ENCODE data around the gene HNRNPA0.

Gene HNRNPA0

DNA sequence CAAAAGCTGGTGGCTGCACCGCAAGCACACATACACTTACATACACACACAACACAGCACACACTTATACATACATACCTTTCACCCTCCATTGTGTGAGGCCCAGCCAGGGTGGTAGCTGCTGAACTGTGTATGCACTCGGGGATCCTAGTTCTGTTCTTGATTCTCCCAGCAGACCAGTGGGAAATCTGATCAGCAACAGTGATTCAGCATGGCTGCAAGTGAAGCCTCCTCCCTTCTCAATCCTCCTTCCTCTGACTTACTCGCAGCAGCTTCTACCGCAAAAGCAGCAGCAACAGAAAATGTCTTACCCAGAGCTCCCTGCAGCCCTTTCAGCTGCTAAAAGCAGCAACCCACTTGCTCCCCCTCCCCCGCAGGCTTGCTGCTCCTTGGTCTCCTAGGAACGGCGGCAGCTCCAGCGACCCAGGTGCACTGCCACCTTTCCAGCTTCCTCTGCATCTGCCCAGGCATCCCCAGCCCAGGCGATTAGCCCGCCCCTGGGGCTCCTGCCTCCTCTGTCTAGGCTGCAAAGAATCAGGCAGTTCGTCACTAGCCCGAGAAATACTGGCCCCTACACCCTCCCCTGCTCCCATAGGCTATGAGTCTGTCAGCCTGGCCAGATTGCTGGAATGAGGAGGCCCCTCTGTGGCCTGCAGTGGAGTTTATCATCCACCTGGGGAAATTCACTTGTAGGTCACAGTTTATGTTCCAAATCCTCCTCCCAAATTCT, 18.4 kb downstream of the HNRNPA0 start, which contains the start of gene KLHL3:
TSS of gene KLHL3 (minus strand) at position 535 of the 730 bp plus-strand sequence. CDS start at position 92, 443 bp downstream.
- DNase-seq (ENCODE audit: low read depth, low spot score), result no peak
- H3K27ac ChIP-seq, result no peak within 1 kb of the TSS
- H3K9ac ChIP-seq (ENCODE audit: insufficient read length), result no peak within 1 kb of the TSS
- no peak within 1 kb of the TSS for H3K4me3 ChIP-seq
- no peaks in the 10 kb centered on the region for H3K9me3 ChIP-seq (ENCODE audit: low read depth, low read length)
- TF ChIP-seq EZH2 (IDR thresholded peaks at IDR 0.05) (no peak), POLR2AphosphoS5 (IDR thresholded peaks at IDR 0.05; ENCODE audit: borderline replicate concordance, low read depth, low read length) (no peak), FOXP2 (optimal IDR thresholded peaks at IDR 0.05; ENCODE audit: control extremely low read depth, extremely low read length, insufficient read depth) (no peak)
- no peaks in the 10 kb centered on the region for H3K36me3 ChIP-seq (ENCODE audit: insufficient read depth, low read length)

GRCh38 chr5:137734962-137735554, 19.1 kb downstream of the HNRNPA0 start:
- Histone ChIP-seq H3K36me3 (ENCODE audit: insufficient read depth, low read length) (no peaks in the 10 kb centered on the region), H3K9ac (ENCODE audit: insufficient read length) (no peak overlapping the region), H3K4me3 (no peak overlapping the region), H3K27ac (no peak overlapping the region), H3K9me3 (ENCODE audit: low read depth, low read length) (no peaks in the 10 kb centered on the region)
- TF ChIP-seq FOXP2 (optimal IDR thresholded peaks at IDR 0.05; ENCODE audit: control extremely low read depth, extremely low read length, insufficient read depth), result no peak
- no peak for TF ChIP-seq EZH2 (IDR thresholded peaks at IDR 0.05)
- TF ChIP-seq POLR2AphosphoS5 (IDR thresholded peaks at IDR 0.05; ENCODE audit: borderline replicate concordance, low read depth, low read length), result no peak
- no peak for DNase-seq (ENCODE audit: low read depth, low spot score)

DNA sequence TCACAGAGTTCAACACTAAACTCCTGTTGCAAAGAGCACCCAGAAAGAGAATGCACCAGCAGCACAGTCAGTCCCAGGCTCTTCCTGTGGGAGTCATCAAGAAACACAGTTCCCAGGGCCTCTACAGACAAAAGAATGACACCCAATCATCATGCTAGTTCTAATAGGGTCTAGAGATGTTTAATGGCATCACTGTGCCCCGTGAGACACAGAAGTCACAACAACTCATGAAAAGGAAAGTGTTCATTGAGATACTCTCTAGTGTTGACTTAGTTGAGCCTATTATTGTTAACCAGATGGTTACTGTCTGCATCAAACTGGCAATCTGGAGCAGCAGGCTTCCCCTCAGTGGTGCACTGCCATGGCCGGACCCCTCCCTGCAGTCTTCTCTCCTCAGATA, 19.8 kb downstream of the HNRNPA0 start:
- no peak overlapping the region for H3K9ac ChIP-seq (ENCODE audit: insufficient read length)
- no peak for TF ChIP-seq POLR2AphosphoS5 (IDR thresholded peaks at IDR 0.05; ENCODE audit: borderline replicate concordance, low read depth, low read length)
- no peak for TF ChIP-seq EZH2 (IDR thresholded peaks at IDR 0.05)
- TF ChIP-seq FOXP2 (optimal IDR thresholded peaks at IDR 0.05; ENCODE audit: control extremely low read depth, extremely low read length, insufficient read depth), result no peak

GRCh38 chr5:137733922-137734321, 20.2 kb downstream of the HNRNPA0 start:
- Histone ChIP-seq H3K9me3 (ENCODE audit: low read depth, low read length) (no peaks in the 10 kb centered on the region), H3K4me3 (no peak overlapping the region)

More for the DNA sequence above, 19.8 kb downstream of the HNRNPA0 start:
- DNase-seq (ENCODE audit: low read depth, low spot score), result no peak
- no peaks in the 10 kb centered on the region for H3K36me3 ChIP-seq (ENCODE audit: insufficient read depth, low read length)
- no peak overlapping the region for H3K27ac ChIP-seq
- no peaks in the 10 kb centered on the region for H3K9me3 ChIP-seq (ENCODE audit: low read depth, low read length)
- H3K4me3 ChIP-seq, result no peak overlapping the region

GRCh38 chr5:137733006-137733405, 21.2 kb downstream of the HNRNPA0 start:
- Histone ChIP-seq H3K36me3 (ENCODE audit: insufficient read depth, low read length) (no peaks in the 10 kb centered on the region), H3K4me3 (no peak overlapping the region), H3K9ac (ENCODE audit: insufficient read length) (no peak overlapping the region), H3K27ac (no peak overlapping the region), H3K9me3 (ENCODE audit: low read depth, low read length) (no peaks in the 10 kb centered on the region)
- TF ChIP-seq EZH2 (IDR thresholded peaks at IDR 0.05) (no peak), POLR2AphosphoS5 (IDR thresholded peaks at IDR 0.05; ENCODE audit: borderline replicate concordance, low read depth, low read length) (no peak), FOXP2 (optimal IDR thresholded peaks at IDR 0.05; ENCODE audit: control extremely low read depth, extremely low read length, insufficient read depth) (no peak)
- no peak for DNase-seq (ENCODE audit: low read depth, low spot score)

More at GRCh38 chr5:137733922-137734321, 20.2 kb downstream of the HNRNPA0 start:
- DNase-seq (ENCODE audit: low read depth, low spot score), result no peak
- TF ChIP-seq FOXP2 (optimal IDR thresholded peaks at IDR 0.05; ENCODE audit: control extremely low read depth, extremely low read length, insufficient read depth) (no peak), EZH2 (IDR thresholded peaks at IDR 0.05) (no peak), POLR2AphosphoS5 (IDR thresholded peaks at IDR 0.05; ENCODE audit: borderline replicate concordance, low read depth, low read length) (no peak)
- H3K36me3 ChIP-seq (ENCODE audit: insufficient read depth, low read length), result no peaks in the 10 kb centered on the region
- no peak overlapping the region for H3K27ac ChIP-seq
- no peak overlapping the region for H3K9ac ChIP-seq (ENCODE audit: insufficient read length)

DNA sequence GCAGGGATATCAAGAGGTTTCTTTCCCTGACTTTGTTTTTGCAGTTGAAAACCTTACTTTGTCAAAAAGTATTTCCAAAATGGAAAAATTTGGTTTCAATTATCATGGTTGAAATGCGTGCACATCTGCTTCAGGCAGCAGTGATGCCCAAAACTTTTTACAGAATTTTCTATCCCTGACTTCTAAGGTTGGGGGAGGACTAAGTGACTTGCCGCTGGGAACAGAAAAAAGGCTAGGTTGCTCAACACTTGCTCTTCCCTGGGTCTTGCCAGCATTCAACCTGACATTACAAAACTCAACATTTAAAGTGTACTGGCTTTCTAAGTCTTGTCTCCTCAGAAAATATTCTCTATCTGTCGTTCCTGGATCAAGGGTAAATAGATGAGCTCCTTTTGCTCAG, 23.0 kb downstream of the HNRNPA0 start:
- H3K9me3 ChIP-seq (ENCODE audit: low read depth, low read length), result no peaks in the 10 kb centered on the region
- no peak overlapping the region for H3K27ac ChIP-seq
- DNase-seq (ENCODE audit: low read depth, low spot score), result no peak
- H3K36me3 ChIP-seq (ENCODE audit: insufficient read depth, low read length), result no peaks in the 10 kb centered on the region
- no peak overlapping the region for H3K9ac ChIP-seq (ENCODE audit: insufficient read length)
- H3K4me3 ChIP-seq, result no peak overlapping the region
- TF ChIP-seq POLR2AphosphoS5 (IDR thresholded peaks at IDR 0.05; ENCODE audit: borderline replicate concordance, low read depth, low read length) (no peak), EZH2 (IDR thresholded peaks at IDR 0.05) (no peak), FOXP2 (optimal IDR thresholded peaks at IDR 0.05; ENCODE audit: control extremely low read depth, extremely low read length, insufficient read depth) (no peak)

GRCh38 chr5:137730336-137730735, 23.8 kb downstream of the HNRNPA0 start:
- Histone ChIP-seq H3K9ac (ENCODE audit: insufficient read length) (no peak overlapping the region), H3K36me3 (ENCODE audit: insufficient read depth, low read length) (no peaks in the 10 kb centered on the region), H3K9me3 (ENCODE audit: low read depth, low read length) (no peaks in the 10 kb centered on the region), H3K4me3 (no peak overlapping the region), H3K27ac (no peak overlapping the region)
- TF ChIP-seq EZH2 (IDR thresholded peaks at IDR 0.05), result no peak
- TF ChIP-seq FOXP2 (optimal IDR thresholded peaks at IDR 0.05; ENCODE audit: control extremely low read depth, extremely low read length, insufficient read depth), result no peak
- no peak for TF ChIP-seq POLR2AphosphoS5 (IDR thresholded peaks at IDR 0.05; ENCODE audit: borderline replicate concordance, low read depth, low read length)
- DNase-seq (ENCODE audit: low read depth, low spot score), result no peak

GRCh38 chr5:137728048-137728447, 26.1 kb downstream of the HNRNPA0 start:
- Histone ChIP-seq H3K27ac (no peak overlapping the region), H3K4me3 (no peak overlapping the region), H3K9ac (ENCODE audit: insufficient read length) (no peak overlapping the region), H3K36me3 (ENCODE audit: insufficient read depth, low read length) (no peaks in the 10 kb centered on the region), H3K9me3 (ENCODE audit: low read depth, low read length) (no peaks in the 10 kb centered on the region)
- no peak for TF ChIP-seq EZH2 (IDR thresholded peaks at IDR 0.05)
- TF ChIP-seq FOXP2 (optimal IDR thresholded peaks at IDR 0.05; ENCODE audit: control extremely low read depth, extremely low read length, insufficient read depth), result no peak
- no peak for TF ChIP-seq POLR2AphosphoS5 (IDR thresholded peaks at IDR 0.05; ENCODE audit: borderline replicate concordance, low read depth, low read length)
- DNase-seq (ENCODE audit: low read depth, low spot score), result no peak

Data from SK-N-MC (cell line).